Panc1 (cell line): ENCODE data around the gene C22orf39.

ENCODE experiments used
- CTCF ChIP-seq: fragments of 450-650 bp; IDR thresholded peaks from 2 replicates; pipeline ENCODE4 v1.5.1; 2017; ENCODE audit warnings: mild to moderate bottlenecking
- POLR2AphosphoS5 ChIP-seq: IDR thresholded peaks from 2 replicates; pipeline ENCODE4 v1.6.1; 2012; ENCODE audit warnings: mild to moderate bottlenecking, low read depth, low read length, moderate library complexity
- REST ChIP-seq, 2 experiments: IDR thresholded peaks; 2 replicates each; pipeline ENCODE4 v1.6.1; 2011 to 2012; ENCODE audit warnings: low read depth in 2 of 2, control low read depth in 1 of 2, low read length in 1 of 2, mild to moderate bottlenecking in 1 of 2, moderate library complexity in 1 of 2; ENCODE audit not compliant: insufficient read depth in 1 of 2
- SIN3A ChIP-seq: IDR thresholded peaks from 2 replicates; pipeline ENCODE4 v1.6.1; 2012; ENCODE audit warnings: low read depth, mild to moderate bottlenecking, low read length, moderate library complexity, borderline replicate concordance; ENCODE audit not compliant: insufficient read depth
- TCF7L2 ChIP-seq: IDR thresholded peaks from 2 replicates; pipeline ENCODE4 v1.6.1; 2011; ENCODE audit warnings: mild to moderate bottlenecking, low read depth, low read length, inconsistent platforms

- TF ChIP-seq CTCF: no peak
- no peak for TF ChIP-seq POLR2AphosphoS5
- no peak for TF ChIP-seq SIN3A
- no peak for TF ChIP-seq REST (IDR thresholded peaks at IDR 0.05; ENCODE audit: insufficient read depth in 1 of 2, low read depth in 2 of 2, low read length in 1 of 2)
- no peak for TF ChIP-seq TCF7L2
Measured at GRCh38 chr22:19497245-19497644, 49.7 kb upstream of the C22orf39 start.
